Mesenteric fat pad (tissue), 1 donor: ENCODE data around the gene POU4F1. TPM values are rescaled to one million over a fixed set of nuclear protein-coding genes. Genes with fewer than 3 reads are reported as not detected.

ENCODE experiments used
- DNase-seq: peaks from one replicate; pipeline ENCODE4 v3.0.0-alpha.2; 2020; ENCODE audit warnings: low spot score
- total RNA-seq: library from RNA; stranded (reverse); fragmentation: NEBNext Ultra II Directional; extraction: Animal tissue kit (Norgen Biotek cat#: 25700); gene quantifications from one replicate; pipeline ENCODE4 v1.2.1, GENCODE V29; 2021
- donor health status: DM: yes; HTN: yes; CAD: no.

POU4F1 gene
- total RNA-seq, 1 donor from 2014 or later: not detected

DNA sequence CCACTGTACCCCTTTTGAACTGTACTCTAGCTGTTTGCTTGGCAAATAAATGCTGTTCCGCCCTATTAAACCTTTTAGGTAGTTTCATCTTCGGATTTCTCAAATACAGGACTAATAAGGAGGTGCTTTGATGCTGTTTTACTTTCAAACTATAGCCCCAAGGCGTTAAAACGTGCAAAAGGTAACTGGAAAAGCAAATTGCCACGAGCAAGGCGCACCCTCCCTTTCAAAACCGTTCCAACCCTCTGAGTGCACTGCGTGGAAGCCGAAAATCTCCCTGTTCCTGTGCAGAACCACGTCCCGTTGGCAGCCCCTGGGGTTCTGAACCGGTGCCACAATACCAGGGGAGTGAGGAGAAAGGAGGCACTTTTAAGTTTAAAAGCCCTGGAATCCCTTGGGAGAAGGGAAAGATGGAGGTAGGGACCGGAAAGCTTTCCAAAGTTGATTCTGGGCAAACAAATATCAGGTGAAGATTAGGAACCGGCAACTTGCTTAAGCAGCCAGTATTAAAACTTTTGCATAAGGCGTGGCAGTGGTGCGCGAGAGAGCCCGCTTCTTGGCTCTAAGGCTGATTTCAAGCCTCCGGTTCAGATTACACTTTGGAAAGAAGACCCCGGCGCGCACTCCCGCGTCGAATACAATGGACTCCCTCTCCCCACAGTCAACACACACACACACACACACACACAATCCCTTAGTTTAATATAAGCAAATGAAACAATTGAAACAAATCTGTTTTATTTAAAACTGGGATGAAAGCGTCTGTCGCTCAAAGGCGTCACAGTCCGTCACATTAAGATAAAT lies 9.5 kb downstream of the POU4F1 start:
- DNase-seq: no peak

DNA sequence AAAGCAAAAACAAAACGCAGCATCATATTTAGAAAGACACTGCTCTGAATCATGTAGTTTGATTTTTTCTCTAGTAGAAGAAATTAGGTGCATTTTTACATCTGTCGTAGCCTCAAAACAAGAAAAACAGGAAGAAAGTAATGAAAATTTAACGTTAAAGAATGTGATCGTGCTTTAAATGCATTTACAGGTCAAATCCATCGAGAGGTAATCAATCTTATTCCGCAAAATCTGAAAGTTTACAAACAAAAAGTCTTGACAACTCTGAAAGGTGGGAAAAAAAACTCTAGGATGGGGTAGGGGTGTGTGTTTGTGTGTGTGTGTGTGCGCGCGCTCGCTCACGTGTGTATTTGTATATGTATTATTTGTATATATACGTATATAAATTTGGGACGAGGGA lies 10.2 kb downstream of the POU4F1 start:
- DNase-seq: no peak

DNA sequence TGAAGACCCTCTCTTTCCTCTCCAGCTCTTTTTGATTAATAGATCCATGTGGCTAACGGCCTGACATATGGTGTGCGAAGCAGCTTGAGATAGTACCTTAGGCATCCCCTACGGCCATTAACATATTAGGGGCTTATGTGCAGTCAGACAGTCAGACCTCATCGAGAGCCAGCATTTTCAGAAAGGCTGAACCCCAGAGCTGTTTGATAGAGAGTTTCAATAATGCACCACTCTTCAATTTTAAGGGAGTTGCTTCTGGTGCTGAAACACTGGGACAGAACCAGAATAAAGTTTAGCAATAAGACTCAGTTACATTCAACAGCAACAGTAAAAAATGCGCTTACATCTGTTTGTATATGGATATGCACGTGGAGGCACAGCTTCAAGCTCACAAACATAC lies 10.8 kb downstream of the POU4F1 start:
- DNase-seq: no peak

DNA sequence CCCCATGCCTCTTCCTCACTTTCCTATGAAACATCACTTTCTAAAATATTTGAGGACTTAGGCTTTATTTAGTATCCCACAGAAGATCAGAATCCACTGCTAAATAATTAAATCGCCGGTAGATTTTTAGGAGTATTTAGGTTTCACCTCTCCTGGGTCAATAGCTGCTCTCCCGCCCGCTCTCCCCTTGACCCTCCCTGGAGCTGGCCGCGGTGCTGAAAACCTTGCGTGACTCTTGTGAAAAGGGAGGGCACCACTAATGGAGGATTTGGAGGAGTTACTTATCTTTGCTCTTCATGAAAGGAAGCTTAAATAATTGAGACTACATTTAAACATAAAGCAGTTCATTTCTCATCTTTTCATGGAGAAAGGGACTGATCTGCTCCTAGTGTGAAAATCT lies 14.1 kb downstream of the POU4F1 start:
- DNase-seq: no peak

DNA sequence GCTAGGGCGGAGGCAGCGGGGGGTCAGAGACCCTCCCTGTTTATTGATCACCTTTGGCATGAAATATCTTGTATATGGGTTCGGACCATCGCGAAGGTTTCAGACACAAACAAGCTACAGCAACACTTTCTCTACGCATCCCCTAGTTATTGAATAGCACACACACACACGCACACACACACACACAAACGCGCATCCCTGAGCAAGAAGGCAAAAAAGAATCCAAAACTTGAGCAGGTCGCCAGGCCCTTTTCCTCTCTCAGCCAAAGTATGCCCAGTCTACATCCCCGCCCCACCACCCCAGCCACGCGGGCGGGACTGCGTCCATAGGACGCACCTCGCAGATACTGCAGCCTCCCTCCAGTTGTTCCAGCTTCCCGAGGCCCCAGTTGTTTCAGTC lies 16.0 kb downstream of the POU4F1 start:
- no peak for DNase-seq

DNA sequence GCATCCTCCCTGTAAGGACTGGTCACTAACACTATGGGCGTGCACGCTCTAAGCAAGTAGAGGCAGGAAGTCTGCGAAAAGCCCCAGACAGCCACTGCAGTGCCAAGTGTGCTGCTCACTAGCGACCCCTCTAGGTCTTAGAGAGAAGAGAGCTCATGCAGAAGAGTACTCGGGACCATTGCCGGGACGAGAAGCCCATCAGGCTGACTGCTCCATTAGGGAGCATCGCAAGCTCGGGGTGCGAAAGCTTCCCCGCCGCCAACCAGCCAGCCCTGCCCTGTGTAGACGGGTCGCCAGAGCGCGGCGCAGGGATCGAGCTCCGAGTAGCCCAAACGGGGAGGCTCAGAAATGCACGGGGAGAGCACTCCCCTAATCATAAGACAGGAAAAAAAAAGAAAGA lies 16.6 kb downstream of the POU4F1 start:
- DNase-seq: no peak

DNA sequence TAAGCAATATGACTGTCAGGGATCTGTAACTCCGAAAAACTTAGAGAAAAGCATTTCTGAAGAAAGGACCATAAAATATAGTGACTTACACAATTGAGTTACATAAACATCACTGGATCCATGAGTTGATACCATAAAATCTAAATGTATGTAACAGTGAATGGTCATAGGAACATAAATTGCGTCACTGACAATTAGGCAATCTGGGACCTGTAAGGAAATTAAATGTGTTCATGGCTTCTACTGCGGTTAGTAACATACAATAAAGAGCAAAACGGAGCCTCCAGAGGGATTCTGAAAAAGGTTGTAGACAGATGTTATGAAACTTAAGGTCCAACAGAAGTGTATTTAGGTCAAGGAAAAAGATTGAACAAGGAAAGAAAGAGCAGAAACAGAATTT lies 27.1 kb downstream of the POU4F1 start:
- DNase-seq: no peak

DNA sequence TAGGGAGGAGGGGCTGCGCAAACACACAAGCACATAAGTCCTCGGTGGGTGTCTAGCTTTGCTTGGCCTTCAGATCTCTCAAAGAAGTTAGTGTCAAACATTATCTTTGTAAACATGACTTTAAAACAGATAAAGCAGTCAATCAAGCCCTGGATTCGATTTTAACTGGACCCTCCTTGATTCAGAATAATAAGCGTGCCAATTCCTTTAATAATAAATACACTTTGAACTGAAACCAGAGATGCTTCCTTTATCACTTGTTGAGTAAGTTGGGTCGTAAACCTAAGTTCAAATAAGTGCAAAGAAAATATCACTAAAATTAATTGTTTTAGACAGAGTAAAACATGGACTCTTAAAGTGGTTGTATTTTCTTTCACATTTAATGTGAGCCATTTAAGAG lies 30.9 kb downstream of the POU4F1 start:
- DNase-seq: no peak

DNA sequence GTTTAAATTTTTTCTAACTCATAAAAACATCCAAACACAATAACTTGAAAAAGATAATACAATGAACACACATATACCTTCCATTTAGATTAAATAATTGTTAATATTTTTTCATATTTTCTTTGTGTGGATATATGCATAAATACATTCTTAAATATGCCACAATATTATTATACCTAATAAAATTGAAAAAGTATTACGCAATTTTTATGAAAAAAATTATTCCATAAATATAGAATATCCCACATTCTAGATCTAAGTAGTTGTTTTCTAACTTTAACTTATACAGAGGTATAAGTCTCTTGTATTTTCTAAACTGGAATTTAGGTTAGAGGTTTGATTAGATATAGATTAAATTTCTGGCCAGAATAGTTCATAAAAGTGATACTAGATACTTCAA lies 34.3 kb downstream of the POU4F1 start:
- no peak for DNase-seq

DNA sequence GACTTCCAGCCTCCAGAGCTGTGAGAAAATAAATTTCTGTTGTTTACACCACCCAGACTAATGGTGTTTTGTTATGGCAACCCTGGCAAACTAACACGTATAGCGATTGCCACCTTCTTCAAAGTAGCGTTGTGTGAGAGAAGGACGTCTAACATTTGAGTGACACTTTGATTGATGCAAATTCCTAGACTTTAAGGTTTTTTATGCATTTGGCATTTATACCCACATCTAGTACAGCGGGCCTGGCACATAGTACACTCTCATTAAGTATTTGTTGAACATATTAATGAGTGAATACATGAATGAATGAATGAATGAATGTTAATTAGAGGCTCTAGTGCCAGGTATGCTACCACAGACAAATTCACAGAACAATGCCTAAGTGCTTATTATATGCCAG lies 36.7 kb downstream of the POU4F1 start:
- no peak for DNase-seq

DNA sequence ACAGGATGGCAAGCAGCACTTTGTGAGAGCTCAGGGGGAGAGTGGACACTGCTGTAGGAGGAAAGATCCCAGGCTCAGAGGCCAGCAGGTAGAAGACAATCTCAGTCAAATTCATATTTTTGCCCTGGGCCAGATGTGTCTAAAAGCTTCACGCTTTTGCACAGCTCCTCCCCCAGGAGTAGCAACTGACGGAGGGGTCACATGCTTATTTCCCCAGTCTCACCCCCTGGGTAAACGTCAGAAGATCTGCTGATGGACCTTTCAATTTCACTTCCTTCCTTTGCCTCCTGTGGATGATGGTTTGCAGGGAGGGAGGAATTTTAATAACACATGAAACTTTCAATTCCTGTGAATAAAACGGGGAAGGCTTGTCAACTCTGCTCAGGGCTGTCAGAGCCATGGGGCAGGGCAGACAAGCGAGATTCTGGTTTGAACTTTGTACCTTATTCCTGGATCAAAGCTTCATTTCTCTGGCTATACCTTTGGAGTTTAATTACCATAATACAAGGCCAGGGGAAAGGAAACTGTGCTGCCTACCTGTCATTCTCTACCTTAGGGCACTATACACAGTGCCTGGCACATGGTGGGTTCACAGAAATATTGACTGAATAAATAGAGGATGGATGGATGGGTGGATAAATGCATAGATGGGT lies 41.0 kb downstream of the POU4F1 start:
- DNase-seq: no peak

Other genes starting within 250 kb of the POU4F1 start
- gene OBI1, start 55.6 kb upstream of the POU4F1 start, total RNA-seq: 8.2 TPM